ENCODE results near the gene SUCNR1. TPM values are rescaled to one million over a fixed set of nuclear protein-coding genes. Genes with fewer than 3 reads are reported as not detected.

Gene SUCNR1
- total RNA-seq, 1 experiment from 2014 or later: not detected

DNA sequence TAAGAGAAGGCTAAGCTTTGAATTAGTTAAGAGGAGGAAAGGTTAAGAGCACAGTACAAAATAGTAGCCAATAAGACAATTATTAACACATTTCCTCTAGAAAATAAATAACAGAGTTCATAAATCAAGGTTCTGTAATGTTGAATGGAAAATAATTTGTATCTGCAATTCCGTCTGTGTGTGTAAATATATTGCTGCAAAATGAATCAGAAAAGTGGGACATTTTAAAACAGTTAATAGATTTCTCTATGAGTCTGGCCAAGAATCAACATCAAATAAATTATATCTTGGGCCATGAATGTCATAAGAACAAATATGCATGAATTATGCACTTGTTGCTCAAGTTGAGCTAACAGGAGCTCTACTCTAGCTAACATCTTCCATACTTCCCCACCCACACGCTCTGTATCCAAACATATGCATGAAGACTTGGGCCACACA, 14.2 kb upstream of the SUCNR1 start:
- Mint-ChIP-seq H3K27ac (no peak overlapping the region), H3K9me3 (no peaks in the 10 kb centered on the region), H3K4me3 (no peak overlapping the region), H3K36me3 (no peaks in the 10 kb centered on the region), H3K27me3 (ENCODE audit: low read depth) (no peaks in the 10 kb centered on the region), H3K4me1 (no peaks in the 10 kb centered on the region)
- ATAC-seq: no peak
- ChIA-PET CTCF (no interaction called here), POLR2A (no interaction called here)
- no peak for DNase-seq (ENCODE audit: low spot score)
- TF ChIP-seq, protein P1, sequence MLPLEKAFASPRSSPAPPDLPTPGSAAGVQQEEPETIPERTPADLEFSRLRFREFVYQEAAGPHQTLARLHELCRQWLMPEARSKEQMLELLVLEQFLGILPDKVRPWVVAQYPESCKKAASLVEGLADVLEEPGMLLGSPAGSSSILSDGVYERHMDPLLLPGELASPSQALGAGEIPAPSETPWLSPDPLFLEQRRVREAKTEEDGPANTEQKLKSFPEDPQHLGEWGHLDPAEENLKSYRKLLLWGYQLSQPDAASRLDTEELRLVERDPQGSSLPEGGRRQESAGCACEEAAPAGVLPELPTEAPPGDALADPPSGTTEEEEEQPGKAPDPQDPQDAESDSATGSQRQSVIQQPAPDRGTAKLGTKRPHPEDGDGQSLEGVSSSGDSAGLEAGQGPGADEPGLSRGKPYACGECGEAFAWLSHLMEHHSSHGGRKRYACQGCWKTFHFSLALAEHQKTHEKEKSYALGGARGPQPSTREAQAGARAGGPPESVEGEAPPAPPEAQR (CRISPR knock-in tag; IDR thresholded peaks at IDR 0.05): no peak
- TF ChIP-seq ATF1 (CRISPR knock-in tag; IDR thresholded peaks at IDR 0.05) (no peak), NR2C2 (CRISPR knock-in tag; IDR thresholded peaks at IDR 0.05) (no peak), TP53 (CRISPR knock-in tag; IDR thresholded peaks at IDR 0.05) (no peak), TEAD4 (CRISPR knock-in tag; IDR thresholded peaks at IDR 0.05) (no peak), ETV6 (CRISPR knock-in tag; IDR thresholded peaks at IDR 0.05) (no peak), JUN (CRISPR knock-in tag; IDR thresholded peaks at IDR 0.05) (no peak), NFYB (CRISPR knock-in tag; conservative IDR thresholded peaks at IDR 0.05; ENCODE audit: low read depth) (no peak), NR1H2 (CRISPR knock-in tag; IDR thresholded peaks at IDR 0.05) (no peak)
- TF ChIP-seq, protein P2, sequence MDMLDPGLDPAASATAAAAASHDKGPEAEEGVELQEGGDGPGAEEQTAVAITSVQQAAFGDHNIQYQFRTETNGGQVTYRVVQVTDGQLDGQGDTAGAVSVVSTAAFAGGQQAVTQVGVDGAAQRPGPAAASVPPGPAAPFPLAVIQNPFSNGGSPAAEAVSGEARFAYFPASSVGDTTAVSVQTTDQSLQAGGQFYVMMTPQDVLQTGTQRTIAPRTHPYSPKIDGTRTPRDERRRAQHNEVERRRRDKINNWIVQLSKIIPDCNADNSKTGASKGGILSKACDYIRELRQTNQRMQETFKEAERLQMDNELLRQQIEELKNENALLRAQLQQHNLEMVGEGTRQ (CRISPR knock-in tag; IDR thresholded peaks at IDR 0.05): no peak
- TF ChIP-seq, protein P3, sequence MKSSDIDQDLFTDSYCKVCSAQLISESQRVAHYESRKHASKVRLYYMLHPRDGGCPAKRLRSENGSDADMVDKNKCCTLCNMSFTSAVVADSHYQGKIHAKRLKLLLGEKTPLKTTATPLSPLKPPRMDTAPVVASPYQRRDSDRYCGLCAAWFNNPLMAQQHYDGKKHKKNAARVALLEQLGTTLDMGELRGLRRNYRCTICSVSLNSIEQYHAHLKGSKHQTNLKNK (CRISPR knock-in tag; IDR thresholded peaks at IDR 0.05): no peak
- TF ChIP-seq, protein P4, sequence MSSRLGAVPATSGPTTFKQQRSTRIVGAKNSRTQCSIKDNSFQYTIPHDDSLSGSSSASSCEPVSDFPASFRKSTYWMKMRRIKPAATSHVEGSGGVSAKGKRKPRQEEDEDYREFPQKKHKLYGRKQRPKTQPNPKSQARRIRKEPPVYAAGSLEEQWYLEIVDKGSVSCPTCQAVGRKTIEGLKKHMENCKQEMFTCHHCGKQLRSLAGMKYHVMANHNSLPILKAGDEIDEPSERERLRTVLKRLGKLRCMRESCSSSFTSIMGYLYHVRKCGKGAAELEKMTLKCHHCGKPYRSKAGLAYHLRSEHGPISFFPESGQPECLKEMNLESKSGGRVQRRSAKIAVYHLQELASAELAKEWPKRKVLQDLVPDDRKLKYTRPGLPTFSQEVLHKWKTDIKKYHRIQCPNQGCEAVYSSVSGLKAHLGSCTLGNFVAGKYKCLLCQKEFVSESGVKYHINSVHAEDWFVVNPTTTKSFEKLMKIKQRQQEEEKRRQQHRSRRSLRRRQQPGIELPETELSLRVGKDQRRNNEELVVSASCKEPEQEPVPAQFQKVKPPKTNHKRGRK (CRISPR knock-in tag; IDR thresholded peaks at IDR 0.05; ENCODE audit: borderline replicate concordance): no peak
- TF ChIP-seq, protein P5, sequence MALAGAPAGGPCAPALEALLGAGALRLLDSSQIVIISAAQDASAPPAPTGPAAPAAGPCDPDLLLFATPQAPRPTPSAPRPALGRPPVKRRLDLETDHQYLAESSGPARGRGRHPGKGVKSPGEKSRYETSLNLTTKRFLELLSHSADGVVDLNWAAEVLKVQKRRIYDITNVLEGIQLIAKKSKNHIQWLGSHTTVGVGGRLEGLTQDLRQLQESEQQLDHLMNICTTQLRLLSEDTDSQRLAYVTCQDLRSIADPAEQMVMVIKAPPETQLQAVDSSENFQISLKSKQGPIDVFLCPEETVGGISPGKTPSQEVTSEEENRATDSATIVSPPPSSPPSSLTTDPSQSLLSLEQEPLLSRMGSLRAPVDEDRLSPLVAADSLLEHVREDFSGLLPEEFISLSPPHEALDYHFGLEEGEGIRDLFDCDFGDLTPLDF (CRISPR knock-in tag; IDR thresholded peaks at IDR 0.05): no peak

DNA sequence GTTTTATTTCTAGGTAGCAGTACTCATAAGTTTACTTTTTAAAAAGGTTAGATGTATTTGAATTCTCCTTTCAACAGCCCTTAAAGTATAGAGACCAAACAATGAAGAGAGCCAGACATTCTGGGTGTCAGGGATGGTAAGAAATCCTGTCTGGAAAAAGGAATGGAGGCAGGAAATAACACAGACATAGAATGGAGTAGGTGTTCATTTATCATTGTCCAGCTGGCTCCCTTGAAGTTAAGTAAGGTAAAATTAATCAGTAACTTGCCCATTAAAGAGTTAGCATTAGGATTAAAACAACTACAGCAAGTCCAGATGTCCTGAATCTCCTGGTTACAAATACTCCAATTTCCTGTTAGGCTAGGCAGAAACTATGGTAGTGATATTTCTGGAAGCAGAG, 13.5 kb upstream of the SUCNR1 start:
- DNase-seq (ENCODE audit: low spot score): no peak
- Mint-ChIP-seq H3K4me3 (no peak overlapping the region), H3K27me3 (ENCODE audit: low read depth) (no peaks in the 10 kb centered on the region), H3K27ac (no peak overlapping the region), H3K4me1 (no peaks in the 10 kb centered on the region), H3K36me3 (no peaks in the 10 kb centered on the region), H3K9me3 (no peaks in the 10 kb centered on the region)
- no peak for ATAC-seq
- no peak for TF ChIP-seq CBFB (CRISPR knock-in tag; IDR thresholded peaks at IDR 0.05; ENCODE audit: low read depth)
- TF ChIP-seq FOXK1 (CRISPR knock-in tag; IDR thresholded peaks at IDR 0.05): no peak
- no peak for TF ChIP-seq NFE2L1 (CRISPR knock-in tag; IDR thresholded peaks at IDR 0.05)
- TF ChIP-seq MXD4 (CRISPR knock-in tag; IDR thresholded peaks at IDR 0.05; ENCODE audit: borderline replicate concordance): no peak
- TF ChIP-seq, protein P5 (CRISPR knock-in tag; IDR thresholded peaks at IDR 0.05): no peak
- TF ChIP-seq KAT7 (CRISPR knock-in tag; IDR thresholded peaks at IDR 0.05; ENCODE audit: borderline replicate concordance): no peak
- POLR2A ChIA-PET: no interaction called here
- CTCF ChIA-PET: no interaction called here
